HG03558 (cell line): ENCODE measurements around the gene UFL1.
"Not testable (repeated sequence)": the region's sequence is repeated elsewhere in the genome, so short reads cannot be mapped to it uniquely, and the experiment has no call there.

Experiments used
- ATAC-seq: cut with Tn5 transposase; IDR thresholded peaks from one replicate; pipeline ENCODE4 v1.9.1; 2021; ENCODE audit warnings: moderate number of reproducible peaks; ENCODE audit not compliant: unreplicated experiment; ENCODE audit errors: extremely low read depth

Gene UFL1

GRCh38 chr6:96521644-96522464 is at the start of gene UFL1:
UFL1 (plus strand) TSS chr6:96521806; CDS start chr6:96521874, 68 bp downstream.
- peak; percentile 93 for ATAC-seq

GRCh38 chr6:96472291-96472690 is 49.3 kb upstream of the UFL1 start:
- not testable (repeated sequence) for ATAC-seq

GRCh38 chr6:96478695-96479094 is 42.9 kb upstream of the UFL1 start:
- no peak for ATAC-seq

- no peak for ATAC-seq
Observed at GRCh38 chr6:96491926-96492325, 29.7 kb upstream of the UFL1 start.

- ATAC-seq = no peak
Observed at GRCh38 chr6:96499781-96500180, 21.8 kb upstream of the UFL1 start.

GRCh38 chr6:96502915-96503314 is 18.7 kb upstream of the UFL1 start:
- no peak for ATAC-seq

- ATAC-seq = no peak
Observed at GRCh38 chr6:96505363-96505762, 16.2 kb upstream of the UFL1 start.

- no peak for ATAC-seq
Observed at GRCh38 chr6:96509281-96509680, 12.3 kb upstream of the UFL1 start.

GRCh38 chr6:96520171-96521115 is 1.2 kb upstream of the UFL1 start:
- ATAC-seq = no peak

- no peak for ATAC-seq
Observed at GRCh38 chr6:96521306-96521643, 331 bp upstream of the UFL1 start.

GRCh38 chr6:96522465-96523009 is 931 bp downstream of the UFL1 start:
- ATAC-seq = no peak

GRCh38 chr6:96528193-96528592 is 6.6 kb downstream of the UFL1 start:
- no peak for ATAC-seq

- no peak for ATAC-seq
Observed at GRCh38 chr6:96532399-96532798, 10.8 kb downstream of the UFL1 start.

GRCh38 chr6:96537726-96538125 is 16.1 kb downstream of the UFL1 start:
- no peak for ATAC-seq

- no peak for ATAC-seq
Observed at GRCh38 chr6:96542702-96543101, 21.1 kb downstream of the UFL1 start.

- ATAC-seq = no peak
Observed at GRCh38 chr6:96545882-96546281, 24.3 kb downstream of the UFL1 start.

- no peak for ATAC-seq
Observed at GRCh38 chr6:96547654-96548053, 26.0 kb downstream of the UFL1 start.

GRCh38 chr6:96554558-96554957 is 33.0 kb downstream of the UFL1 start:
- no peak for ATAC-seq

GRCh38 chr6:96559740-96560139 is 38.1 kb downstream of the UFL1 start:
- ATAC-seq = not testable (repeated sequence)

- no peak for ATAC-seq
Observed at GRCh38 chr6:96562886-96563285, 41.3 kb downstream of the UFL1 start, which contains the start of gene FHL5. FHL5 (plus strand) TSS chr6:96563128; CDS start chr6:96603614, 40,486 bp downstream.

- ATAC-seq = no peak
Observed at GRCh38 chr6:96563853-96564252, 42.2 kb downstream of the UFL1 start.
